Fibroblast of the aortic adventitia (primary cell): ENCODE measurements around the gene ZNF280B. TPM values are rescaled to one million over a fixed set of nuclear protein-coding genes. Genes with fewer than 3 reads are reported as not detected.
"Not testable (repeated sequence)": the region's sequence is repeated elsewhere in the genome, so short reads cannot be mapped to it uniquely, and the experiment has no call there.

Source experiments
- DNase-seq: peaks from one replicate; pipeline ENCODE4 v3.0.0-alpha.2; 2010; ENCODE audit warnings: low read depth
- H3K4me3 ChIP-seq: 2 replicates; pipeline ENCODE4 v1.5.1; 2011; ENCODE audit warnings: low read depth, mild to moderate bottlenecking, control low read depth, low read length, moderate library complexity
- total RNA-seq: library from RNA; depleted of rRNA; stranded (reverse); fragments of >200 nt; gene quantifications from 2 replicates; pipeline ENCODE4 v1.2.3, GENCODE V29; 2012; ENCODE audit warnings: low replicate concordance
- TF ChIP-seq, protein P1 (sequence below): IDR thresholded peaks from 2 replicates; pipeline ENCODE4 v1.5.1; 2011; ENCODE audit warnings: mild to moderate bottlenecking, low read length, control low read depth, inconsistent platforms; ENCODE audit not compliant: insufficient read depth

ZNF280B gene
- total RNA-seq, 1 donor, result 0.45 TPM

DNA sequence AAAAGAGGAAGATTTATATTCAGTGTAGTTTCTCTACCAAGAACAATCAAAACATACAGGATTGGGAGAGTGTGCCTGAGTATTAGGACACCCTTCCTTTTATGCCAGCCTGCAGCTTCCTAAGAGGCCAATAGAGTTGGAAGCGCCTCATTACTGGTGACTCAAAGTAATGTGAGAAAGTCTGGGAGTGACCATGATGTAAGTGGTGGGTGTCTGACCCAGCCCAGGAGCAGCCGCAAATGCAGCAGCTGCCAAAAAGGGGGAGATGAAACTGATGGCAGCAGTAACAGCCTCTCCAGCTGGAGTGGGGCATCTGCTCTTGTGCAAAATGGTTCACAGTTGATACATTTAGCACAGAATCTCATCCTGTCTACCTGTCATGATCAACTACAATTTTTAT lies 62.0 kb downstream of the ZNF280B start:
- no peak for DNase-seq
- H3K4me3 ChIP-seq, result no peak overlapping the region
- TF ChIP-seq, protein P1, sequence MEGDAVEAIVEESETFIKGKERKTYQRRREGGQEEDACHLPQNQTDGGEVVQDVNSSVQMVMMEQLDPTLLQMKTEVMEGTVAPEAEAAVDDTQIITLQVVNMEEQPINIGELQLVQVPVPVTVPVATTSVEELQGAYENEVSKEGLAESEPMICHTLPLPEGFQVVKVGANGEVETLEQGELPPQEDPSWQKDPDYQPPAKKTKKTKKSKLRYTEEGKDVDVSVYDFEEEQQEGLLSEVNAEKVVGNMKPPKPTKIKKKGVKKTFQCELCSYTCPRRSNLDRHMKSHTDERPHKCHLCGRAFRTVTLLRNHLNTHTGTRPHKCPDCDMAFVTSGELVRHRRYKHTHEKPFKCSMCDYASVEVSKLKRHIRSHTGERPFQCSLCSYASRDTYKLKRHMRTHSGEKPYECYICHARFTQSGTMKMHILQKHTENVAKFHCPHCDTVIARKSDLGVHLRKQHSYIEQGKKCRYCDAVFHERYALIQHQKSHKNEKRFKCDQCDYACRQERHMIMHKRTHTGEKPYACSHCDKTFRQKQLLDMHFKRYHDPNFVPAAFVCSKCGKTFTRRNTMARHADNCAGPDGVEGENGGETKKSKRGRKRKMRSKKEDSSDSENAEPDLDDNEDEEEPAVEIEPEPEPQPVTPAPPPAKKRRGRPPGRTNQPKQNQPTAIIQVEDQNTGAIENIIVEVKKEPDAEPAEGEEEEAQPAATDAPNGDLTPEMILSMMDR, result no peak

DNA sequence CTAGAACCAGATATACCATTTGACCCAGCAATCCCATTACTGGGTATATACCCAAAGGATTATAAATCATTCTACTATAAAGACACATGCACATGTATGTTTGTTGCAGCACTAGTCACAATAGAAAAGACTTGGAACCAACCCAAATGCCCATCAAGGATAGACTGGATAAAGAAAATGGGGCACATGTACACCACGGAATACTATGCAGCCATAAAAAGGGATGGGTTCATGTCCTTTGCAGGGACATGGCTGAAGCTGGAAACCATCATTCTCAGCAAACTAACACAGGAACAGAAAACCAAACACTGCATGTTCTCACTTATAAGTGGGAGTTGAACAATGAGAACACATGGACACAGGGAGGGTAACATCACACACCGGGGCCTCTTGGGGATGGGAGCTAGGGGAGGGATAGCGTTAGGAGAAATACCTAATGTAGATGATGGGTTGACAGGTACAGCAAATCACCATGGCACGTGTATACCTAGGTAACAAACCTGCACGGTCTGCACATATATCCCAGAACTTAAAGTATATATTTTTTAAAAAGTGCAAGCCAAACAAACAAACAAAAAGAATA lies 64.4 kb downstream of the ZNF280B start:
- H3K4me3 ChIP-seq, DNase-seq: not testable (repeated sequence)

DNA sequence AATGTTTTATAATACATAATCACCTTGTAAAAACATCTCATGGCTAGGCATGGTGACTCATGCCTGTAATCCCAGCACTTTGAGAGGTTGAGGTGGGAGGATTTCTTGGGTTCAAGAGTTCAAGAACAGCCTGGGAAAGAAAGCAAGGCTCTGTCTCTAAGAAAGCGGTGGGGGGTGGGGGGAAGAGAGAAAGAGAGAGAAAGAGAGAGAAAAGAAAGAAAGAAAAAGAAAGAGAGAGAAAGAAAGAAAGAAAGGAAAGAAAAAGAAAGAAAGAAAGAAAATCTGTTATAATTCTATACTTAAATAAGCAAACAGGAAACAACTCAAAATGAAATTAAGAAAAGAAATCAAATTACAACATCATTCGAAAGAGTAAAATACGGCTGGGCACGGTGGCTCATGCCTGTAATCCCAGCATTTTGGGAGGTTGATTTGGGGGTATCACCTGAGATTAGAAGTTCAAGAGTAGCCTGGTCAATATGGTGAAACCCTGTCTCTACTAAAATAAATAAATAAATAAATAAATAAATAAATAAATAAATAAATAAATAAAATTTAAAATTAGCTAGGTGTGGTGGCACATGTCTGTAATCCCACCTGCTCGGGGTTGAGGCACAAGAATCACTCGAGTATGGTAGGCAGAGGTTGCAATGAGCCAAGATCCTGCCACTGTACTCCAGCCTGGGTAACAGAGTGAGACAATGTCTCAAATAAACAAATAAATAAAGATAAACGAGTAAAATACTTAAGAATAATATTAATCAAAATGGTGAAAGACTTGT lies 65.4 kb downstream of the ZNF280B start:
- TF ChIP-seq, protein P1, result no peak
- no peak for DNase-seq

DNA sequence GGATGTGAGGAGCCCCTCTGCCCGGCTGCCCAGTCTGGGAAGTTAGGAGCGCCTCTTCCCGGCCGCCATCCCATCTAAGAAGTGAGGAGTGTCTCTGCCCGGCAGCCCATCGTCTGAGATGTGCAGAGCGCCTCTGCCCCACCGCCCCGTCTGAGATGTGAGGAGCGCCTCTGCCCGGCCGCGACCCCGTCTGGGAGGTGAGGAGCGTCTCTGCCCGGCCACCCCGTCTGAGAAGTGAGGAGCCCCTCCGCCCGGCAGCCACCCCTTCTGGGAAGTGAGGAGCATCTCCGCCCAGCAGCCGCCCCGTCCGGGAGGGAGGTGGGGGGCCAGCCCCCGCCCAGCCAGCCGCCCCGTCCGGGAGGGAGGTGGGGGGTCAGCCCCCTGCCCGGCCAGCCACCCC lies 66.9 kb downstream of the ZNF280B start:
- DNase-seq, H3K4me3 ChIP-seq: not testable (repeated sequence)

More for the DNA sequence above, 65.4 kb downstream of the ZNF280B start:
- H3K4me3 ChIP-seq, result no peak overlapping the region

DNA sequence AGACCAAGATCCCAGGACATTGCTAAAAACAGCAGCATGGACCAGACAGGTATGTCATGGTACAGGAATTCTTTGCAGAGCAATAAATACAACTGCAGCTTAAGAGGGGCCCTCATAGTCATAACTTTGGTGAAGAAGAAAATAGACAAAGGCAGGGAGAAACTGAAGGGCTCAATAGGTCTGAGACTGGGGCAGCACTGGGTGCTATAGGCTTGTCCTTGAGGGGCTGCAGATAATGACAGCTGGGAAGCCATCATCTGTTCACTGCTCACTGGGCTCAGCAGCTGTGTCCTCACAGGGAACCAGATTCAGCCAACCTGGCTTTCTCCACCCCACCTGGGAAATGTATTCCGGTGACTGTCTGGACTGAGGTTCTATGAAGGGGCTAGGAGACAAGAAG lies 68.4 kb downstream of the ZNF280B start:
- TF ChIP-seq, protein P1, result no peak
- no peak overlapping the region for H3K4me3 ChIP-seq
- no peak for DNase-seq

Other genes with a start within 250 kb of the ZNF280B start
- not detected in 2 replicates for gene ZNF280A, start 11.5 kb upstream of the ZNF280B start, total RNA-seq
- gene PRAME, start 50.5 kb upstream of the ZNF280B start, total RNA-seq, result 0.54 TPM in 1 of 2 replicates, not detected in the other
- not detected in 2 replicates for gene GGTLC2, start 135.9 kb upstream of the ZNF280B start, total RNA-seq